ENCODE measurements around the gene ZSCAN18.

Gene ZSCAN18

GRCh38 chr19:58044886-58045285 is 53.1 kb downstream of the ZSCAN18 start:
- DNase-seq (ENCODE audit: low spot score), result no peak

GRCh38 chr19:58044391-58044790 is 53.6 kb downstream of the ZSCAN18 start:
- no peak for DNase-seq (ENCODE audit: low spot score)

GRCh38 chr19:58042495-58043340 is 55.3 kb downstream of the ZSCAN18 start:
- no peak for DNase-seq (ENCODE audit: low spot score)

- no peak for DNase-seq (ENCODE audit: low spot score)
Observed at GRCh38 chr19:58040751-58041525, 57.1 kb downstream of the ZSCAN18 start.

- no peak for DNase-seq (ENCODE audit: low spot score)
Observed at GRCh38 chr19:58038688-58039204, 59.3 kb downstream of the ZSCAN18 start.

- DNase-seq (ENCODE audit: low spot score), result no peak
Observed at GRCh38 chr19:58037927-58038687, 59.9 kb downstream of the ZSCAN18 start.

- no peak for DNase-seq (ENCODE audit: low spot score)
Observed at GRCh38 chr19:58035863-58036262, 62.2 kb downstream of the ZSCAN18 start.

- no peak for DNase-seq (ENCODE audit: low spot score)
Observed at GRCh38 chr19:58034477-58034793, 63.6 kb downstream of the ZSCAN18 start.
